Stimulated activated CD8-positive, alpha-beta memory T cell treated with anti-CD3 and anti-CD28 coated beads, Interleukin-4, amount 100 ng/mL, for 24 hours (primary cell): Measurements from ENCODE around the gene LMF2.

ENCODE experiments used
- DNase-seq: peaks from one replicate; pipeline ENCODE4 v3.0.0-alpha.2; 2020; ENCODE audit warnings: low read depth

The LMF2 gene

GRCh38 chr22:50464451-50464850, 43.1 kb downstream of the LMF2 start:
- no peak for DNase-seq

GRCh38 chr22:50463188-50463900, 44.2 kb downstream of the LMF2 start:
- DNase-seq, result no peak

DNA sequence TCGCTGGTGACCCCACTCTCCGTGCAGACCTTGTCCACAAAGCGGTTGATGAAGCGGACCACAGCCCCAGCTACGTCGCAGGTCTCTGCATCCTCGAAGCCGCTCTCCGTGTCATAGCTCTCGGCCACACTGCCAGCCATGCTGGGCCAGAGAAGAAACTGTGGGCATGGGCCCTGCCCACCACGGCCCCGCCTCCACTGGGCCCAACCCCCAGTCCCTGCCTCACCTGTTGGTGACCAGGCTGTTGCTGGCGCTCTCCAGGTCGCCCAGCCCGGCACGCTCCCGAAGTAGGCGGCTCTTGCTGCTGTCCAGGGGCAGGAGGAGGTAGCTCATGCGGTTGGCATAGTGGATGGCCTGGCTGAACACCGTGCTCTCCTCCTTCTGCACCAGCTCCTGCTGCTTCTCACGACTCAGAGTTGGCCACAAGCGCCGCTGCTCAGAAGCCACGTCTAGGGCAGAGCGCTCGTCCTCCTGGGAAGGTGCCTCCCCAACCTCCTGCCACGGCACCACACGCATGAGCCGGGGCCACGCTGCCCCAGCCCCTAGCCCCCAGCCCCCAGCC, 45.4 kb downstream of the LMF2 start:
- DNase-seq, result no peak

DNA sequence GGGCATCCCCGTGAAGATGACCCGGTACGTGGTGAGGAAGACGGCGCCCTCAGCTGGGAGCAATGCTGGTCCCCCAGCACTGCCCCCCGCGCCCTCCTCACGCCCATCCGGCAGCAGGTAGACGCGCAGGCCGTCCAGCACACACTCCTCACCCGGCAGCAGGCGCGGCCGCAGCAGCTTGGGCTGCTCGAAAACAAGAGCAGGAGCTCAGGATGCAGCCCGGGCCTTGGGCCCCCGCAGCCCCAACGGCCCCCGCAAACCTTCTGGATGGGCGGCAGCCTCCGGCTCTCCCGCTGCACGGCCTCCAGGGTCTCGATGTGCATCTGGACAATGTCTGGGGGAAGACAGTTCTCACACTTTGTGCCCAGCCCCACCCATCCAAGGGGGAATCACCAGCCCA, 46.0 kb downstream of the LMF2 start:
- DNase-seq, result no peak

GRCh38 chr22:50460938-50461337, 46.6 kb downstream of the LMF2 start:
- no peak for DNase-seq

- DNase-seq, result no peak
These were observed 47.9 kb downstream of the LMF2 start for GRCh38 chr22:50459496-50460140.

DNA sequence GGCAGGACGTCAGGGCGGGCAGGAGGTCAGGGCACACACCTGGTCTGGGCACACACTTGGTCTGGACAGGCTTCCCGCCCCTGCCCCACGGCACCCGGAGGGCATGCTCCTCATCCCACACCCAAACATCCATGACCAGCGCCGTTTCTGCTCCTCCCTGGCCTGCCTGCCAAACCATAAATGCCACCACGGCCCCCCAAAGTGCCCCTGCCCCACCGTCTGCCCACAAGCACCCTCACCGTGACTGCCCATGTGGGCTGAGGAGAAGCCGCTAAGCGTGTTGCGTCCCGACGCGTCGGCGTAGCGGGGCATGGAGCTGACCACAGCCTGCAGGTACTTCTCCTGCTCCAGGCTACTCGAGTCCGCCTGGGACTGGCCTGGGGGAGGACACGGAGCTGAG, 48.5 kb downstream of the LMF2 start:
- no peak for DNase-seq

DNA sequence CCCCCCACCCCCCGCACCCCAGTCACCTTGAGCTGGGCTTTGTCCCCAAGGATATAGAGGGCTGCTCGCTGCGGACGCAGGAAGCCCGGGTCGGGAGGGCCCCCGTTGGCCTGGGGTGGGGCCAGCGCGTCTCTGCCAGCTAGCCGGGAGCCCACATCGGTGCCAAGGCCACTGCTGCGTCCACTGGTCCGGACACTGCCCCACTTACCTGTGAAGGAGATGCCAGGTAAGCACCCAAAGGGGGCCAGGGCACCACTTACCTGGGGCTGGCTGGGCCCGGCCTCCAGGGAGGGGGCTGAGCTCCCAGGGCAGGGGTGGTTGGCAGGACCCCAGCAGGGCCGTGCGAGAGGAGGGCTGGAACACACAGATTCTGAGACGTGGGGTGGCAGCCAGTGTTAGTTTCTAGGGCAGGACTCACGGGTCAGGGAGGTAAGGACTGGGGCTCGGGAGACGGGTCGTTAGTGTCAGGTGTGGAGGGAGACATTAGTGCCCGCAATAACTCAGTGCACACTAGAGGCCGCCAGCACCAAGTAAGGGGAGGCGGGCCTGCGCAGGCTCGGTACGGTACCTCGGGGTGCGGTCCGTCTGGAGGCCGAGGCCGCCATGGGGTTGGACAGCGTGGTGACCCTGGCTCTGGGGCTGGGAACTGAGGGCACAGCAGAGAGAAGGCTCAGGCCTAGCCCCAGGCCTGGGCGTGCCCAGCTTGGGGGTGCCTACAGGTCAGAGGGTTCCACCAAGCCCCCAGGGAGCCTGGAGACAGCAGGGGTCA, 50.9 kb downstream of the LMF2 start:
- no peak for DNase-seq

GRCh38 chr22:50456026-50456425, 51.5 kb downstream of the LMF2 start:
- no peak for DNase-seq

DNA sequence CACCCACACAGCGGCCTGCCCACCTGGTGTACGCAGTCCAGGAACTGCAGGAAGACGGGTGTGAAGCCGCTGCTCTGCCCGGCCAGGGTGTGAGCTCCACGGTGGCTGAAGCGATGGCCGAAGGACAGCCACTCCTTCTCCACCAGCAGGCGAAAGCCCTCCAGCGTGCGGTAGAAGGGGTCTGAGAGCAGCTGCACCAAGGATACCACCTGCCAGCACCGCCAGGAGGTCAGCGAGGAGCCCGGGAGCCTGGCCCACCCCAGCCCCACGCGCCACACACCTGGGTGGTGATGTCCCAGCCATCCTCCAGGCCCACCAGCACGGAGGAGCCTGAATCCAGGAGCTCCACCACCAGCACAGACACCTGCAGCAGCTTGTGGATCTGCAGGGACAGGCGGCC, 52.3 kb downstream of the LMF2 start:
- no peak for DNase-seq

DNA sequence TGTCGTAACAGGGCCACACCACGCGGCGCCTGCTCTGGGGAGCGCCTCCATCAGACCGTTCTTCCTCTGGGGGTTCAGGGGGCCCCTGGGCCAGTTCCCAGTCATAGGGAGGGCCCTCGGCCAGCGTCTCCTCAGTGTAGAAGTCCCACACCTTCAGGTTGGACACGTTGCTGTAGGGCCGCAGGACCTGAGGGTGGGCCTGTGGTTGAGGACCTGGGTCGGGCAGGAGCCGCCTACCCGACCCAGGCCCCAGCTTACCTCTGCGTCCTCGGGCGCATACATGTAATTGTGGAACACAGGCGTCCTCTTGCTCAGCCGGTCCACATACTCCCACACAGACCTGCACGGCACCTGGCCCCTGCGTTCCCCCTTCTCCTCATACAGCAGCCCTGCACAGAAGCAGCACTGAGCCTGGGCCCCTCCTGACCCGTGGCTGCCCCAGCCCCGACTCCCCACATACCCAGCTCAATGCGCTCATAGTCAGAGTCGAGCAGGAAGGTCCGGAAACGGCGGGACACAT, 52.9 kb downstream of the LMF2 start:
- DNase-seq, result no peak
